AG10803 (cell line): ENCODE measurements around the gene TRNT1.

Experiments used
- DNase-seq: peaks from one replicate; pipeline ENCODE4 v3.0.0; 2010; ENCODE audit warnings: low read depth
- H3K4me3 ChIP-seq: 2 replicates; pipeline ENCODE4 v1.5.1; 2011; ENCODE audit warnings: mild to moderate bottlenecking, low read length, control low read depth
- TF ChIP-seq, protein P1 (sequence below): conservative IDR thresholded peaks from 2 replicates; pipeline ENCODE4 v1.5.1; 2011; ENCODE audit warnings: mild to moderate bottlenecking, low read length, control low read depth, inconsistent platforms

Gene TRNT1

DNA sequence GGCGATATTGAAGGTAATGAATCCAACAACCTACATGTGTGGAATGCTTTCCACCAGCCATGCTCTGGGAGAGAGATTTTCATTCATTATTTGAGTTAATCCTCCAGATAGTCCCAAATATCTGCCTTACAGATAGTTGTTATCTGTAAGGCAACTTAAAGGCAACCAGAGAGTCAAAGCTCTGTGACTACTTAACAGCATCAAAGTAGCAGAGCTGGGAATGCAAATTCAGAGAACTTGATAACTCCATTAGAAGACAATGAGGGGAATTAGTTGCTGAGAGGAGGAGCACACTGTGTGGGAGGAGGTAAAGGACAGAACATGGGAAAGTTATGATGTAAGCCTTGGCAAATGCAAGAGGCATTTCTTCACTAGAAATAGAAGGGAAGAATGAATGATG, 63.2 kb downstream of the TRNT1 start:
- H3K4me3 ChIP-seq: no peak overlapping the region
- DNase-seq: no peak
- TF ChIP-seq, protein P1, sequence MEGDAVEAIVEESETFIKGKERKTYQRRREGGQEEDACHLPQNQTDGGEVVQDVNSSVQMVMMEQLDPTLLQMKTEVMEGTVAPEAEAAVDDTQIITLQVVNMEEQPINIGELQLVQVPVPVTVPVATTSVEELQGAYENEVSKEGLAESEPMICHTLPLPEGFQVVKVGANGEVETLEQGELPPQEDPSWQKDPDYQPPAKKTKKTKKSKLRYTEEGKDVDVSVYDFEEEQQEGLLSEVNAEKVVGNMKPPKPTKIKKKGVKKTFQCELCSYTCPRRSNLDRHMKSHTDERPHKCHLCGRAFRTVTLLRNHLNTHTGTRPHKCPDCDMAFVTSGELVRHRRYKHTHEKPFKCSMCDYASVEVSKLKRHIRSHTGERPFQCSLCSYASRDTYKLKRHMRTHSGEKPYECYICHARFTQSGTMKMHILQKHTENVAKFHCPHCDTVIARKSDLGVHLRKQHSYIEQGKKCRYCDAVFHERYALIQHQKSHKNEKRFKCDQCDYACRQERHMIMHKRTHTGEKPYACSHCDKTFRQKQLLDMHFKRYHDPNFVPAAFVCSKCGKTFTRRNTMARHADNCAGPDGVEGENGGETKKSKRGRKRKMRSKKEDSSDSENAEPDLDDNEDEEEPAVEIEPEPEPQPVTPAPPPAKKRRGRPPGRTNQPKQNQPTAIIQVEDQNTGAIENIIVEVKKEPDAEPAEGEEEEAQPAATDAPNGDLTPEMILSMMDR: no peak

DNA sequence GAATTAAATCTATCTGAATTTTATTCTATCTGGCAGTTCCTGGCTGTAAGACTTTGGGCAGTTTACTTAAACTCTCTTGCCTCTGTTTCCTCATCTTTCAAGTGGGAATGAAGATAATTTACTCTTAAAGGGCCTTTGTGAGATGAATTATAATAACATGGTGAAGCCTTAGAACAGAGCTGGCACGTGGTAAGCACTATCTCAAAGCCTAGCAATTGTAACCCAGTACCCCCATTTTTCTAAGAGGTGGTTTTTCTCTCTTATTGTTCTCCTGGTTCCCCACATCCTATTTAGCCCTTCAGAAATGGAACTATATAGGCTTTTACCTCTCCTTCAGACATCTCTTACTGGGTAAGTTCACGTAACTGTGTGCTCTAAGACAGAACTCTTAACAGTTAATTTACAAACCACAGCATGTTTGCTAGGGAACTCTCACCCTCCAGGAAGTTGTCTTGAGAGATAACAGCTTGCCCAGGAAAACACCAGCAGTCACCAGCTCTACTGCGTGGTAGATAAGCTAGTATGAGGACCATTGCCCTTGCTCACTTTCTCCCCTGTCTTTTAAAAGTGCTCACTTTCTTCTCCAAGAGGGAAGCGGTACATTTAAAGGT, 65.0 kb downstream of the TRNT1 start:
- TF ChIP-seq, protein P1: no peak
- no peak overlapping the region for H3K4me3 ChIP-seq
- no peak for DNase-seq

DNA sequence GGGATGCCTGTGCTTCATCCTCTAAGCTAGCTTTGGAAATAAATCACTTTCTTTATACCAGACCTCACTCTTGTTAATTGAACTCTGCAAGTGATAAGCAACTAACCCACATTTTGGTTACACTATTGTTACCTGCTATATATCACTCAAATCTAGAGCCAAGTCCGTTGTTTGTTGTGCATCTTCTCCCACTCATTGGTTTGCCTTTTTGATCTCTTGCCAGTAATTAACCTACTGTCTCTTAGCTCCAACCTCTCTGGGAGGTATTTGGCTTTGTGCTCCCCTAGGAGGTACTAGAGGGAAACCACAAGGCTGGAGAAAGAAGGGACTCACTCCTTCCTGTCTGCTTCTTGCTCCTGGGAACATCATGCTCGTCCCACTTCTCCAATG, 65.5 kb downstream of the TRNT1 start:
- no peak for DNase-seq
- TF ChIP-seq, protein P1: no peak
- no peak overlapping the region for H3K4me3 ChIP-seq

DNA sequence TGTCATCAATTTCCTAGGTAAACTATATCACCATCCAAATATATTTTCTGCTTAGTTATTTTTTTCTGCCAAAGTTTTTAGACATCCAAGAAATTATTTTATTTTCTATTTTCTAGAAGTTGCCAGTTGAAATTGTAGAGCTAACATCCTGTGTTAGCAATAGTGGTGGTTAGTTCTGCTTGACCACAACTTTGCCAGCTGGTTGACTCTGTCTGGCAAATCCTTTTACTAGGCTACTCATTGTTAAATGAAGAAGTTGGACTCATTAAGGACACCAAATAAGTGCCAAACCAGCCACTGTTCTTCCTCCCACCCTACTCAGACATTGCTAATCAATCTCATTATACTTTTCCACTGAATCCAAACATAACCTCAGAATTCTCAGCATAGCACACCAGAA, 68.1 kb downstream of the TRNT1 start:
- TF ChIP-seq, protein P1: no peak
- H3K4me3 ChIP-seq: no peak overlapping the region
- DNase-seq: no peak

DNA sequence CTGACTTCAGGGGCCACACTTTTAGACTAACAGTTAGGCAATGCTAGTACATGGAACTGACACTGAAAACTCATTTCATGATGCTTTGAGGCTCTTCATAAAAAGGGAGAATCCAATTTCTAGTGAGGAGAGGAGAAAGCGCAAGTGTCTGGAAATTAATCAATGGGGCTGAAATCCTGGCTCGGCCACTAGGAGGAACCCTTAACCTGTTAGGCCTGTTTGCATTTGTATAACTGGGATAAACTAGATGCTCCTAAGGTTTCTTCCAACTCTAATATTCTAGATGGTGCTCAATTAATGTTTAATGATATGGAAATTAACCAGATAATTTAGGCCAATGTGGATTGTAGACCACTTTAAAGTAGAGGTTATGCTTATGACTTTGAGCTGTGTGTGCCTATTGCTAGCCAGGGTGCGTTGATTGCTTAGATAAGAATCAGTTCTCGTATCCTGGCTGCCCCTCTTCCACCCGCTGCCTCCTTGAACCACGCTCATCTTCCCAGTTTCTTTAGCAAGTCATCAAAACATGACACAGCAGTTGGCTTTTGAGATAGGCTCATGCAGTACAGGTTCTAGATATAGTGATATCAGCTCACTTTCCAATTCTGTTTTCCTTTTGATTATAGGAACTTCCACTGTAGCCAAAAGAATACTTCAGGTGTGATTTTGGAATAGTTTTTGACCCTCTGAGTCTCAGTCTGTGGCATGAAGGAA, 69.6 kb downstream of the TRNT1 start:
- no peak overlapping the region for H3K4me3 ChIP-seq
- DNase-seq: no peak
- TF ChIP-seq, protein P1: peak; percentile 46
